H1 (cell line): ENCODE measurements around the gene PRR7. TPM values are rescaled to one million over a fixed set of nuclear protein-coding genes. Genes with fewer than 3 reads are reported as not detected.

Source experiments
- CTCF ChIA-PET: fragments of 300-600 bp; sonication (Branson Sonifier 250); formaldehyde crosslinking; loops from one replicate; lab custom pipeline; 2021; ENCODE audit not compliant: partially characterized antibody; lab: Charles Lee
- POLR2A ChIA-PET: fragments of 300-600 bp; sonication (Branson Sonifier 250); formaldehyde crosslinking; loops from one replicate; lab custom pipeline; 2021; ENCODE audit warnings: inconsistent platforms; ENCODE audit not compliant: partially characterized antibody; lab: Charles Lee
- DNase-seq, 2 experiments: peaks; one replicate each; pipeline versions ENCODE4 v3.0.0 to v3.0.0-alpha.2; 2010 to 2022; ENCODE audit warnings: low spot score in 2 of 2, low read depth in 1 of 2, mixed read lengths in 1 of 2
- FAIRE-seq: peaks from 2 replicates; lab custom pipeline; 2011; peaks lifted over from hg19 to GRCh38; lab: Jason Lieb, UNC
- H2AFZ ChIP-seq: 2 replicates; pipeline ENCODE4 v1.8.1; 2012; ENCODE audit warnings: low read length, inconsistent platforms
- H2AK5ac ChIP-seq: 2 replicates; pipeline ENCODE4 v1.6.1; 2013; ENCODE audit warnings: low read depth, low read length
- H2BK120ac ChIP-seq: replicated peaks from 2 replicates; pipeline ENCODE3; 2013; ENCODE audit warnings: low read depth, low read length, inconsistent platforms
- H2BK12ac ChIP-seq: 2 replicates; pipeline ENCODE4 v1.6.1; 2013; ENCODE audit warnings: low read depth, low read length
- H2BK15ac ChIP-seq: 2 replicates; pipeline ENCODE4 v1.6.1; 2013; ENCODE audit warnings: low read length
- H2BK20ac ChIP-seq: 2 replicates; pipeline ENCODE4 v1.6.1; 2013; ENCODE audit warnings: low read length
- H2BK5ac ChIP-seq: 2 replicates; pipeline ENCODE4 v1.6.1; 2013; ENCODE audit warnings: low read depth, low read length
- H3K14ac ChIP-seq: 2 replicates; pipeline ENCODE4 v1.6.1; 2013; ENCODE audit warnings: inconsistent platforms; ENCODE audit not compliant: insufficient read length
- H3K18ac ChIP-seq: 2 replicates; pipeline ENCODE4 v1.6.1; 2013; ENCODE audit warnings: low read length; ENCODE audit errors: extremely low read depth
- H3K23ac ChIP-seq: 2 replicates; pipeline ENCODE4 v1.6.1; 2013; ENCODE audit warnings: inconsistent platforms; ENCODE audit not compliant: insufficient read length
- H3K23me2 ChIP-seq: 2 replicates; pipeline ENCODE4 v1.6.1; 2013; ENCODE audit warnings: low read depth, low read length
- H3K27ac ChIP-seq: 2 replicates; pipeline ENCODE4 v1.6.1; 2011; ENCODE audit warnings: low read depth, low read length, inconsistent platforms
- H3K27me3 ChIP-seq, 4 experiments: replicated peaks in 1 of 4; 1 replicate in 1 of 4; 2 replicates in 3 of 4; pipeline versions ENCODE4 v1.6.1 to v1.8.1; 2011 to 2013; ENCODE audit warnings: low read length in 3 of 4, mild to moderate bottlenecking in 3 of 4, inconsistent platforms in 2 of 4, mixed read lengths in 2 of 4, moderate library complexity in 1 of 4; ENCODE audit not compliant: control insufficient read depth in 3 of 4, insufficient read depth in 3 of 4; ENCODE audit errors: extremely low read depth in 1 of 4
- H3K36me3 ChIP-seq, 4 experiments: 2 replicates each; pipeline versions ENCODE4 v1.6.1 to v1.8.1; 2011 to 2013; ENCODE audit warnings: mild to moderate bottlenecking in 4 of 4, low read length in 3 of 4, moderate library complexity in 2 of 4, control low read depth in 1 of 4, inconsistent platforms in 1 of 4; ENCODE audit not compliant: insufficient read depth in 4 of 4, control insufficient read depth in 2 of 4
- H3K4ac ChIP-seq: replicated peaks from 2 replicates; pipeline ENCODE3; 2013; ENCODE audit warnings: low read length, low read depth, mixed read lengths, inconsistent platforms; ENCODE audit not compliant: insufficient read length
- H3K4me1 ChIP-seq, 4 experiments: replicated peaks in 1 of 4; 1 replicate in 1 of 4; 2 replicates in 3 of 4; pipeline versions ENCODE4 v1.6.1 to v1.8.1; 2011 to 2013; ENCODE audit warnings: low read length in 3 of 4, inconsistent platforms in 2 of 4, mixed read lengths in 1 of 4; ENCODE audit not compliant: insufficient read depth in 4 of 4, control insufficient read depth in 3 of 4
- H3K4me2 ChIP-seq, 2 experiments: 2 replicates each; pipeline versions ENCODE4 v1.6.1 to v1.8.1; 2011 to 2013; ENCODE audit warnings: low read depth in 2 of 2, low read length in 2 of 2, control low read depth in 1 of 2, inconsistent platforms in 1 of 2, mild to moderate bottlenecking in 1 of 2; ENCODE audit not compliant: insufficient read depth in 1 of 2
- H3K4me3 ChIP-seq, 4 experiments: fragments of 200-600, 300-600 bp in 1 of 4; sonication (generic), shearing (Covaris generic), sonication (Bioruptor Twin) in 1 of 4; 2 replicates each; pipeline versions ENCODE4 v1.5.1 to v1.8.1; 2011 to 2016; ENCODE audit warnings: low read length in 4 of 4, low read depth in 3 of 4, control low read depth in 2 of 4, inconsistent platforms in 2 of 4, mild to moderate bottlenecking in 2 of 4, mixed read lengths in 1 of 4, moderate library complexity in 1 of 4; ENCODE audit not compliant: insufficient read depth in 2 of 4; ENCODE audit errors: extremely low read depth in 1 of 4
- H3K56ac ChIP-seq: replicated peaks from 2 replicates; pipeline ENCODE3; 2013; ENCODE audit warnings: low read depth, mild to moderate bottlenecking, mixed read lengths, low read length, inconsistent platforms; ENCODE audit not compliant: insufficient read length
- H3K79me1 ChIP-seq: 2 replicates; pipeline ENCODE4 v1.6.1; 2013; ENCODE audit warnings: low read depth, low read length, control low read depth
- H3K79me2 ChIP-seq, 2 experiments: 2 replicates each; pipeline versions ENCODE4 v1.6.1 to v1.8.1; 2012 to 2013; ENCODE audit warnings: low read length in 2 of 2, mild to moderate bottlenecking in 2 of 2, inconsistent platforms in 1 of 2; ENCODE audit not compliant: insufficient read depth in 2 of 2, control insufficient read depth in 1 of 2
- H3K9ac ChIP-seq, 4 experiments: replicated peaks in 1 of 4; 1 replicate in 1 of 4; 2 replicates in 3 of 4; pipeline versions ENCODE4 v1.6.1 to v1.8.1; 2011 to 2013; ENCODE audit warnings: low read depth in 3 of 4, low read length in 3 of 4, control low read depth in 2 of 4, mild to moderate bottlenecking in 2 of 4, moderate library complexity in 2 of 4, inconsistent platforms in 1 of 4; ENCODE audit errors: extremely low read depth in 1 of 4
- H3K9me3 ChIP-seq, 2 experiments: 2 replicates each; pipeline versions ENCODE4 v1.6.1 to v1.8.1; 2012 to 2013; ENCODE audit warnings: mild to moderate bottlenecking in 2 of 2, moderate library complexity in 2 of 2, control low read depth in 1 of 2, inconsistent platforms in 1 of 2, low read depth in 1 of 2, low read length in 1 of 2, mixed read lengths in 1 of 2; ENCODE audit not compliant: insufficient read depth in 2 of 2
- H4K20me1 ChIP-seq, 2 experiments: replicated peaks in 1 of 2; 2 replicates each; pipeline versions ENCODE3 to v1.8.1; 2011 to 2013; ENCODE audit warnings: inconsistent platforms in 2 of 2, low read length in 2 of 2, mild to moderate bottlenecking in 1 of 2; ENCODE audit not compliant: insufficient read depth in 2 of 2, control insufficient read depth in 1 of 2
- H4K5ac ChIP-seq: 2 replicates; pipeline ENCODE4 v1.6.1; 2013; ENCODE audit warnings: low read length, low read depth, mixed read lengths, inconsistent platforms; ENCODE audit not compliant: insufficient read length
- H4K8ac ChIP-seq: 2 replicates; pipeline ENCODE4 v1.8.0; 2013; ENCODE audit warnings: mild to moderate bottlenecking, moderate library complexity, low read length, inconsistent platforms; ENCODE audit not compliant: insufficient read depth; ENCODE audit errors: extremely low read depth
- H4K91ac ChIP-seq: replicated peaks from 2 replicates; pipeline ENCODE3; 2013; ENCODE audit warnings: low read length, mixed read lengths, inconsistent platforms; ENCODE audit not compliant: insufficient read length
- ATF3 ChIP-seq: IDR thresholded peaks from 2 replicates; pipeline ENCODE4 v1.6.1; 2011; ENCODE audit warnings: low read depth, mild to moderate bottlenecking, low read length; ENCODE audit not compliant: insufficient read depth
- RFX5 ChIP-seq: IDR thresholded peaks from 2 replicates; pipeline ENCODE4 v1.6.1; 2011; ENCODE audit warnings: low read depth, low read length, improper control_type of control experiment, borderline replicate concordance
- WGBS, 2 experiments: shearing (Covaris generic) in 1 of 2; methylation state at CpG; one replicate each; pipeline versions ENCODE4 v1.1.6 to v1.1.7; 2013 to 2015; ENCODE audit warnings: low lambda C conversion rate in 2 of 2, mixed read lengths in 2 of 2, inconsistent platforms in 1 of 2, low coverage in 1 of 2, missing lambda C conversion rate in 1 of 2; ENCODE audit not compliant: insufficient replicate concordance in 2 of 2, insufficient coverage in 1 of 2, insufficient read length in 1 of 2; ENCODE audit errors: extremely low coverage in 1 of 2, missing lambda C conversion rate in 1 of 2; 5-methylcytosine and 5-hydroxymethylcytosine counted together
- polyA plus RNA-seq, 7 experiments: library from polyadenylated mRNA; depleted of rRNA in 3 of 7; stranded (reverse) in 5 of 7; unstranded in 2 of 7; fragments of >200 nt in 5 of 7; fragments of 200-250 nt in 2 of 7; gene quantifications; 1 replicate in 5 of 7; 2 replicates in 1 of 7; 4 replicates in 1 of 7; pipeline versions ENCODE4 v1.2.1 to v1.2.3, GENCODE V29; 2011 to 2013; ENCODE audit warnings: missing spikeins in 2 of 7, mixed read lengths in 2 of 7
- total RNA-seq: library from RNA; stranded (reverse); fragmentation: NEBNext Ultra II Directional; extraction: Animal tissue kit (Norgen Biotek cat#: 25700); gene quantifications from 2 replicates; pipeline ENCODE4 v1.2.1, GENCODE V29; 2021

Gene PRR7
- total and polyA plus RNA-seq, 2 of the 8 experiments (the other 6 are each of a cell fraction or from before 2014, with no cell fraction given): 8.0 to 11.8 TPM

- Histone ChIP-seq H4K91ac (no peak overlapping the region), H3K14ac (no peak overlapping the region), H3K4me2 (no peak overlapping the region), H3K9ac (no peak overlapping the region), H4K20me1 (peaks cover 7 to 12% of the 10 kb centered on the region in 2 experiments), H3K23me2 (peaks cover 3% of the 10 kb centered on the region), H3K4ac (no peak overlapping the region), H3K18ac (no peak overlapping the region), H3K9me3 (no peaks in the 10 kb centered on the region), H4K5ac (no peak overlapping the region), H2BK120ac (no peak overlapping the region), H2BK20ac (no peak overlapping the region), H2AK5ac (no peak overlapping the region), H2AFZ (no peak overlapping the region), H3K79me1 (peaks cover 4% of the 10 kb centered on the region), H2BK12ac (peak overlapping the region; percentile 27; the same call in 1 of the 2 replicates), H4K8ac (peak overlapping the region; percentile 31; the same call in 1 of the 2 replicates), H3K79me2 (peaks cover 14 to 19% of the 10 kb centered on the region in 2 experiments), H3K27me3 (no peaks in the 10 kb centered on the region), H3K56ac (no peak overlapping the region), H3K4me1 (peaks cover 11 to 32% (median 26%) of the 10 kb centered on the region in 4 experiments), H3K4me3 (no peak overlapping the region), H3K36me3 (peaks cover under 1 to 14% (median 5%) of the 10 kb centered on the region in 4 experiments; a peak in 4 of 8 replicates), H3K27ac (no peak overlapping the region; the same call in 1 of the 2 replicates), H2BK15ac (0 out of 2 replicates have a peak overlapping the region, but pooled peaks have one; percentile 81), H3K23ac (no peak overlapping the region), H2BK5ac (no peak overlapping the region)
- no peak for FAIRE-seq
- CTCF ChIA-PET: interaction anchor here (0.8 to 10.4 kb wide), 7 partner anchors 16 to 166 kb away, joined by 3 to 162 read pairs (median 11); partner anchors contain the start of gene PDLIM7
- POLR2A ChIA-PET: interaction anchor here (0.6 to 67.5 kb wide), 3 partner anchors 4 to 45 kb away, joined by 3 to 3349 read pairs (median 3349); partner anchors contain the start of genes DBN1, DOK3, PDLIM7 and PRR7
- WGBS, 2 experiments: 82% methylated on average over 11 of the region's 11 CpGs; no CpG with 5 or more reads in 1 of the 2 experiments
- DNase-seq: no peak
- TF ChIP-seq ATF3 (no peak), RFX5 (no peak)
Observed at GRCh38 chr5:177475563-177476427, 29.2 kb downstream of the PRR7 start.
